Measurements from ENCODE around the gene COL2A1.

DNA sequence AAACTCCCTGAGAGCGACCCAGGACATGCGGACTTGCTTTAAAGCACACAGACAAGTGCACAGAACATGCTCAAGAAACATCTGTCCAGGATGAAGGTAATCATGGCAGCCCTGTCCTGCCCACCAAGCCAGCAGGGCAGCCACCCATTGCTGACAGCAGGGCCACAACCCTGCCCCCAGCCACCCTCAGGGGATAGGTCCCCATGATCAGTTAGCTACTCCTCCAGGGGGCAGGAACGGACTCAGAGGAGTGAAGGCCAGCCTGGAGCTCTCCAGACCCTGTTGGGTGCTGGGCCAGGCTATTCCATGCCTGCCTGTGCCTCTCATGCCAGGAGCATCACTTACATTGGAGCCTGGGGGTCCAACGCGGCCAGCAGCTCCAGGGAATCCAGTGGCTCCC lies 25.1 kb downstream of the COL2A1 start:
- TF ChIP-seq, protein P1, sequence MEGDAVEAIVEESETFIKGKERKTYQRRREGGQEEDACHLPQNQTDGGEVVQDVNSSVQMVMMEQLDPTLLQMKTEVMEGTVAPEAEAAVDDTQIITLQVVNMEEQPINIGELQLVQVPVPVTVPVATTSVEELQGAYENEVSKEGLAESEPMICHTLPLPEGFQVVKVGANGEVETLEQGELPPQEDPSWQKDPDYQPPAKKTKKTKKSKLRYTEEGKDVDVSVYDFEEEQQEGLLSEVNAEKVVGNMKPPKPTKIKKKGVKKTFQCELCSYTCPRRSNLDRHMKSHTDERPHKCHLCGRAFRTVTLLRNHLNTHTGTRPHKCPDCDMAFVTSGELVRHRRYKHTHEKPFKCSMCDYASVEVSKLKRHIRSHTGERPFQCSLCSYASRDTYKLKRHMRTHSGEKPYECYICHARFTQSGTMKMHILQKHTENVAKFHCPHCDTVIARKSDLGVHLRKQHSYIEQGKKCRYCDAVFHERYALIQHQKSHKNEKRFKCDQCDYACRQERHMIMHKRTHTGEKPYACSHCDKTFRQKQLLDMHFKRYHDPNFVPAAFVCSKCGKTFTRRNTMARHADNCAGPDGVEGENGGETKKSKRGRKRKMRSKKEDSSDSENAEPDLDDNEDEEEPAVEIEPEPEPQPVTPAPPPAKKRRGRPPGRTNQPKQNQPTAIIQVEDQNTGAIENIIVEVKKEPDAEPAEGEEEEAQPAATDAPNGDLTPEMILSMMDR (conservative IDR thresholded peaks at IDR 0.05), result no peak
- TF ChIP-seq EZH2 (IDR thresholded peaks at IDR 0.05; ENCODE audit: low read depth), result no peak

Measured in PC-9 (cell line).